ENCODE results near the gene GNAI3. TPM values are rescaled to one million over a fixed set of nuclear protein-coding genes. Genes with fewer than 3 reads are reported as not detected.

Gene GNAI3
- total RNA-seq, 2 donors from 2014 or later = 5.4 to 9.3 TPM

- TF ChIP-seq CTCF (IDR thresholded peaks at IDR 0.05) = no peak
- ATAC-seq (ENCODE audit: insufficient number of reproducible peaks, low FRiP score, low read depth) (no peak), DNase-seq (ENCODE audit: low spot score) (no peak)
- Histone ChIP-seq H3K4me3 (peak overlapping the region; percentile 61), H3K9me3 (no peaks in the 10 kb centered on the region), H3K27me3 (replicated peaks; ENCODE audit: insufficient read depth) (no peaks in the 10 kb centered on the region), H3K4me1 (ENCODE audit: control insufficient read depth in 1 of 2, low read depth in 2 of 2) (peaks cover 5 to 13% of the 10 kb centered on the region in 2 donors), H3K27ac (no peak overlapping the region), H3K36me3 (no peaks in the 10 kb centered on the region)
These were observed 16.5 kb upstream of the GNAI3 start for GRCh38 chr1:109531826-109532364.

DNA sequence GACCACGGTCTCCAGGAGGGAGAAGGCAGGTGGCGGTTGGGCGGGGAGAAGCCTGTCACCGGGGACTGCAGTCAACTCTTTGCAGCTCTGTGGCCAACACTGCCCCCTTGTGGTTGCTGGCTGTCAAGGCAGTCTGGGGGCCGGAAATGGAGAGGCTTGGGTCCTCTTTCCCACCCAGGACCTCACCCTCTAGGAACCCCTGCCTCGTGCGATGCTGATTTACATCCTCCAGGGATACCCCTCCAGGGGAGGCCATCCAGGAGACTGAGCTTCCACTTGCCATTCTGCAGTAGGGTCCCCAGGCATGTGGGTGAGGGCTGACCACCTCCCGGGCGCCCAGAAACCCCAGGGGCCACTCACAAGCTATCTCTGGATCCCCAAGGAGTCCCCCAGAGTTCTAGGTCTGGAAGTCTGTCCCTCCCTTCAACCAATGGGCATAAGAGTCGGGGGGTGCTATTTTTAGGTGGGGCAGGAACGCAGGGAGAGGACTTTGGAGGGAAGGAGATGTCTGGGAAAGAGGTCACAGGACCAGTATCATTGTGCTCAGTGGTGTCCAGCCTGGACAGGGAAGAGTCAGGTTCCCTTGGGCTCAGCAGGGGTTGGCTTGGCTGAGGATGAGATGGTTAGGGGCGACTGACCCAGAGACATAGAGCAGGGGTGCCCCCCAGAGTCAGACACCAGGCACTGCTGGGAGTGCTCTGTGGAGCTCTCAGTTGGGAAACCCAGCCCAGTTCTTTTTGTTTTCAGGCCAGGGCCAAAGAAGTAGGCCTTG lies 15.9 kb upstream of the GNAI3 start:
- Histone ChIP-seq H3K36me3 (no peaks in the 10 kb centered on the region), H3K27me3 (replicated peaks; ENCODE audit: insufficient read depth) (no peaks in the 10 kb centered on the region), H3K27ac (peak overlapping the region; percentile 15 to 65), H3K4me1 (ENCODE audit: control insufficient read depth in 1 of 2, low read depth in 2 of 2) (peaks cover 5 to 13% of the 10 kb centered on the region in 2 donors), H3K4me3 (peak overlapping the region; percentile 61), H3K9me3 (no peaks in the 10 kb centered on the region)
- peak; percentile 99 for TF ChIP-seq CTCF (IDR thresholded peaks at IDR 0.05)
- DNase-seq (ENCODE audit: low spot score) = peak; percentile 46
- ATAC-seq (ENCODE audit: insufficient number of reproducible peaks, low FRiP score, low read depth) = no peak

DNA sequence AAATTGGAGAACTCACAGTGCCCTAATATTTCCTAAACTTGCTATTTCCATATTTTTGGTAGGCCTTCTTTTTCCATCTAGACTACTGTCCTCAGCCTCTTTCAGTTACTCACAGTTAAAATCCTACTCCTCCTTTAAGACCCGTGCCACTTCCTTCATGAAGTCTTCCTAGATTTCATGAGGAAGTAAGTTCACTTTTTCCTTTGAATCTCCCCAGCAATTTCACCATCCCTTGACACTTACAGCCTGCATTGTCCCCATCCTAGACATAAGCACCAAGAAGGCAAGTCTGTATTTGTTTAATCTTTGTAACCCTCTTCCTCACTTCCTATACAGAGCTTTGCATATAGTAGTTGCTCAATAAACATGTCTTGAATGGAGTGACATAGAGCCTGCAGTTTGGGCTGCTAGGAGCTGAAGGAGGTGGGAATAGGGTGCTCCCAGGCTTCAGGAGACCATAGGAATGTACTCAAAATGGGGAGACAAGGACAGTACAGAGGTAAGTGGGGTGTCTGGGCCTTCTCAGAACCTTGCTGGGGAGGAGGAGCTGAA lies 14.0 kb upstream of the GNAI3 start:
- Histone ChIP-seq H3K4me1 (ENCODE audit: control insufficient read depth in 1 of 2, low read depth in 2 of 2) (peaks cover 5 to 13% of the 10 kb centered on the region in 2 donors), H3K27ac (no peak overlapping the region), H3K9me3 (no peaks in the 10 kb centered on the region)

GRCh38 chr1:109535481-109535880 lies 12.9 kb upstream of the GNAI3 start:
- no peak for DNase-seq (ENCODE audit: low spot score)
- Histone ChIP-seq H3K27me3 (replicated peaks; ENCODE audit: insufficient read depth) (no peaks in the 10 kb centered on the region), H3K4me1 (ENCODE audit: control insufficient read depth in 1 of 2, low read depth in 2 of 2) (peaks cover 5 to 13% of the 10 kb centered on the region in 2 donors), H3K27ac (peak overlapping the region in 1 of 2 donors; percentile 17), H3K4me3 (no peak overlapping the region), H3K9me3 (no peaks in the 10 kb centered on the region), H3K36me3 (no peaks in the 10 kb centered on the region)
- TF ChIP-seq CTCF (IDR thresholded peaks at IDR 0.05) = no peak
- ATAC-seq (ENCODE audit: insufficient number of reproducible peaks, low FRiP score, low read depth) = no peak

More for the DNA sequence above, 14.0 kb upstream of the GNAI3 start:
- TF ChIP-seq CTCF (IDR thresholded peaks at IDR 0.05) = no peak
- Histone ChIP-seq H3K36me3 (no peaks in the 10 kb centered on the region), H3K27me3 (replicated peaks; ENCODE audit: insufficient read depth) (no peaks in the 10 kb centered on the region), H3K4me3 (no peak overlapping the region)
- DNase-seq (ENCODE audit: low spot score) = no peak
- ATAC-seq (ENCODE audit: insufficient number of reproducible peaks, low FRiP score, low read depth) = no peak

DNA sequence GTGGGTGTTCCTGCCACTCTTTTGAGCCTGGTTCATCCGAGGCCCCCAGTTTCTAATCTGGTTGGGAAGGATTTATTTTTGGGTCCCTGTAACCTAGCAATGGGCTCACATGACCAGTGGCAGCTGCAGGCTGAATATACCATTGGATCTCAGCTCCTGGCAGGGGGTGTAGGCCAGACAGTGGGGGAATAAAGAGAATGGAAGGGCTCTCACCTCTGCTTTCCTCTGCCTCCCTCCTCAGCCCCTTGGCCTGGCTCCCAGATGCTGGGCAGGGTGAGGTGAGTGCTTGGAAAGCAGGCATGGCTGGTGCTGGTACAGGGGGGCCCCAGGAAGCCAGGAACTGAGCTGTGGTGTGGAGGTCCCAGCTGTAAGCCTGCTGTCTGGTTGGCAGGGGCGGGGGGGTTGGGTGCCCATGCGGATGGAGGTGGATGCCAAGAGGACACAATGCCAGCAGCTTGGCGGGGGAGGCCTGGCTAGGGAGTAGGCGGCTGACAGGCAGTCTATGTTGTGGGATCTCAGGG lies 12.4 kb upstream of the GNAI3 start:
- Histone ChIP-seq H3K36me3 (no peaks in the 10 kb centered on the region), H3K27ac (peak overlapping the region in 1 of 2 donors; percentile 17), H3K4me1 (ENCODE audit: control insufficient read depth in 1 of 2, low read depth in 2 of 2) (peaks cover 5 to 13% of the 10 kb centered on the region in 2 donors), H3K27me3 (replicated peaks; ENCODE audit: insufficient read depth) (no peaks in the 10 kb centered on the region), H3K4me3 (no peak overlapping the region), H3K9me3 (no peaks in the 10 kb centered on the region)
- no peak for TF ChIP-seq CTCF (IDR thresholded peaks at IDR 0.05)
- ATAC-seq (ENCODE audit: insufficient number of reproducible peaks, low FRiP score, low read depth) (no peak), DNase-seq (ENCODE audit: low spot score) (no peak)
